GM23248 (cell line): ENCODE measurements around the gene SLC8A1.

Source experiments
- EZH2 ChIP-seq: fragments of 200-600 bp; sonication (generic); IDR thresholded peaks from 2 replicates; pipeline ENCODE4 v1.6.1; 2018; ENCODE audit warnings: antibody characterized with exemption, mild to moderate bottlenecking; ENCODE audit not compliant: insufficient read depth, poor library complexity, severe bottlenecking
- EZH2phosphoT487 ChIP-seq: fragments of 200-600 bp; sonication (generic); IDR thresholded peaks from 2 replicates; pipeline ENCODE4 v1.6.1; 2018; ENCODE audit warnings: antibody characterized with exemption, moderate library complexity, mild to moderate bottlenecking, low read depth; ENCODE audit not compliant: insufficient read depth

GRCh38 chr2:40258135-40258457, 193.8 kb downstream of the SLC8A1 start:
- TF ChIP-seq EZH2 (no peak), EZH2phosphoT487 (no peak)
